HG02610 (cell line): ENCODE measurements around the gene MMP19.
"Not testable (repeated sequence)": the region's sequence is repeated elsewhere in the genome, so short reads cannot be mapped to it uniquely, and the experiment has no call there.

Source experiments
- ATAC-seq: cut with Tn5 transposase; IDR thresholded peaks from one replicate; pipeline ENCODE4 v1.9.1; 2021; ENCODE audit warnings: mild to moderate bottlenecking, moderate library complexity; ENCODE audit not compliant: unreplicated experiment

Gene MMP19

GRCh38 chr12:55842681-55843429 is at the start of gene MMP19:
Gene MMP19, minus strand, starts transcription at chr12:55842936. Its CDS starts 106 bp downstream, at chr12:55842830.
- ATAC-seq, result no peak

- ATAC-seq, result no peak
These were observed 48.6 kb upstream of the MMP19 start for GRCh38 chr12:55891310-55891709.

GRCh38 chr12:55885113-55885512 is 42.4 kb upstream of the MMP19 start:
- no peak for ATAC-seq

GRCh38 chr12:55877824-55878223 is 35.1 kb upstream of the MMP19 start:
- no peak for ATAC-seq

GRCh38 chr12:55875704-55876467 is 33.1 kb upstream of the MMP19 start:
- ATAC-seq, result no peak

GRCh38 chr12:55874443-55874842 is 31.7 kb upstream of the MMP19 start:
- ATAC-seq, result no peak

- not testable (repeated sequence) for ATAC-seq
These were observed 23.8 kb upstream of the MMP19 start for GRCh38 chr12:55866454-55867004.

GRCh38 chr12:55865327-55865726 is 22.6 kb upstream of the MMP19 start:
- no peak for ATAC-seq

GRCh38 chr12:55862931-55863330 is 20.2 kb upstream of the MMP19 start:
- ATAC-seq, result not testable (repeated sequence)

- ATAC-seq, result no peak
These were observed 19.6 kb upstream of the MMP19 start for GRCh38 chr12:55862286-55862685.

- no peak for ATAC-seq
These were observed 19.1 kb upstream of the MMP19 start for GRCh38 chr12:55861871-55862270.

GRCh38 chr12:55861396-55861795 is 18.7 kb upstream of the MMP19 start:
- ATAC-seq, result no peak

GRCh38 chr12:55852740-55853139 is 10.0 kb upstream of the MMP19 start:
- no peak for ATAC-seq

- no peak for ATAC-seq
These were observed 8.2 kb upstream of the MMP19 start for GRCh38 chr12:55850893-55851292.

GRCh38 chr12:55850401-55850800 is 7.7 kb upstream of the MMP19 start:
- no peak for ATAC-seq

GRCh38 chr12:55849616-55850343 is 7.0 kb upstream of the MMP19 start:
- no peak for ATAC-seq

- no peak for ATAC-seq
These were observed 5.0 kb upstream of the MMP19 start for GRCh38 chr12:55847603-55848291.

- no peak for ATAC-seq
These were observed 4.3 kb upstream of the MMP19 start for GRCh38 chr12:55847033-55847432.

GRCh38 chr12:55845785-55846496 is 3.2 kb upstream of the MMP19 start:
- ATAC-seq, result no peak

GRCh38 chr12:55845361-55845760 is 2.6 kb upstream of the MMP19 start:
- ATAC-seq, result no peak
